Skeletal muscle cell (primary cell): ENCODE measurements around the gene SYF2.
"Not testable (repeated sequence)": the region's sequence is repeated elsewhere in the genome, so short reads cannot be mapped to it uniquely, and the experiment has no call there.

Source experiments
- DNase-seq: peaks from one replicate; pipeline ENCODE4 v3.0.0-alpha.2; 2010; ENCODE audit warnings: low read depth
- H3K4me3 ChIP-seq: 2 replicates; pipeline ENCODE4 v1.5.1; 2011; ENCODE audit warnings: low read depth, mild to moderate bottlenecking, control low read depth, low read length, moderate library complexity

SYF2 gene

DNA sequence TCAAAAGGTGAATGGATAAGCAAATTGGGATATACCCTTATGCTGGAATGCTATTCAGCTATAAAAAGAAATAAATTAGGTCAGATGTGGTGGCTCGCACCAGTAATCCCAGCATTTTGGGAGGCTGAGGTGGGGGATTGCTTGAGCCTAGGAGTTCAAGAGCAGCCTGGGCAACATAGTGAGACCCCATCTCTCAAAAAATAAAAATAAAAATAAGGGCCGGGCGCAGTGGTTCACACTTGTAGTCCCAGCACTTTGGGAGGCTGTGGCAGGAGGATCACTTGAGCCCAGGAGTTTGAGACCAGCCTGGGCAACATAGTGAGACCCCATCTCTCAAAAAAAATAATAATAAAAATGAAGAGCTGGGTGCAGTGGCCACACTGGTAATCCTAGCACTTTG lies 44.4 kb downstream of the SYF2 start:
- DNase-seq: not testable (repeated sequence)

DNA sequence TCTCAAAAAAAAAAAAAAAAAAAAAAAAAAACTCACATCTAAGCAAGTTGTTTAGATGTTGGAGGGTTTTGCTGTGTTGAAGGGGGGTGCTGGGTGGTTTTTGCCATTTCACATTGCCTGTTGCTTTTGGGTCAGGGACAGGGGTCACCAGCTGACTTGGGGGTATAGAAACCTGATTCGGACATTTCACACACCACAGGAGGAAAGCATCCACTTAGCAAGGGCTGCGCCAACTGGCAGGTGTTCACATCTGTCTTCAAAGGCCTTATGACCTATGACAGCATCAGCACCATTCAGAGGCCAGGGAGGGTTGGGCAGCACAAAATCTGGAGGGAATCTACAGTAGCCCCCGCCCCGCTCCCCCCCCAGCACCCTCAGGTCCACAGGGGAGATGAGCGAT lies 45.2 kb downstream of the SYF2 start:
- DNase-seq: no peak
- no peak overlapping the region for H3K4me3 ChIP-seq

More for the DNA sequence above, 44.4 kb downstream of the SYF2 start:
- H3K4me3 ChIP-seq: not testable (repeated sequence)

DNA sequence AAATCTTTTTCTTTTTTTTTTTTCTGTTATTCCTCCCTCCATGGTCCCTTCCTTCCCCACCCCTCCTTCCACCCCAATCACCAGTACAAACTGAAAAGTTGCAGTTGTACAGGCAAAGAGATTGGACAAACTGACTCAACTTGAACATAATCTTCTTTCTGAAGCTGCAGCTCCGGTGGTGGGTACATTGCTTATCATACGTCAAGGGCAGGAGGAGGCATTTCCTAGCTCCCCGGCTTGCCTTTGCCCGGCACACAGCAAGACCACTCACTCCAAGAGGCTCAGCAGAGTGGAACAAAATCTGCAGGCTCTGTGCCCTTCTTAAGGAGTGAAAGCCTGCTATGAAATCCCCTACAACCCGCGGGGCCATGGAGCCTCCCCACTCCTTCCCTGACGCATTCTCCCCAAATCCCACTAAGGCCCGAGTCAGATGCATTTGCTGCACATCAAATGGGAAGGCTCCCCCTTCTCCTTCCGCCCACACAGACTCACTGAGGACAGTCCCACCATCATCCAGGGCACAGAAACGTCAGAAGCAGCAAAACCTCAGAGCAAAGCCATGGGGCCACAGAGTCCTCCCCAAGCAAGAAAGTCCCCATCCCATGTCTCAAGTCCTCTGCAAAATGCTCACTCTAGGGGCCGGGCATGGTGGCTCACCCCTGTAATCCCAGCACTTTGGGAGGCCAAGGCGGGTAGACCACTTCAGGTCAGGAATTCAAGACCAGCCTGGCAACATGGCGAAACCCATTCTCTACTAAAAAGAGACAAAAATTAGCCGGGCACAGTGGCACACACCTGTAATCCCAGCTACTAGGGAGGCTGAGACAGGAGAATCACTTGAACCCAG lies 45.9 kb downstream of the SYF2 start:
- H3K4me3 ChIP-seq: no peak overlapping the region
- DNase-seq: no peak

DNA sequence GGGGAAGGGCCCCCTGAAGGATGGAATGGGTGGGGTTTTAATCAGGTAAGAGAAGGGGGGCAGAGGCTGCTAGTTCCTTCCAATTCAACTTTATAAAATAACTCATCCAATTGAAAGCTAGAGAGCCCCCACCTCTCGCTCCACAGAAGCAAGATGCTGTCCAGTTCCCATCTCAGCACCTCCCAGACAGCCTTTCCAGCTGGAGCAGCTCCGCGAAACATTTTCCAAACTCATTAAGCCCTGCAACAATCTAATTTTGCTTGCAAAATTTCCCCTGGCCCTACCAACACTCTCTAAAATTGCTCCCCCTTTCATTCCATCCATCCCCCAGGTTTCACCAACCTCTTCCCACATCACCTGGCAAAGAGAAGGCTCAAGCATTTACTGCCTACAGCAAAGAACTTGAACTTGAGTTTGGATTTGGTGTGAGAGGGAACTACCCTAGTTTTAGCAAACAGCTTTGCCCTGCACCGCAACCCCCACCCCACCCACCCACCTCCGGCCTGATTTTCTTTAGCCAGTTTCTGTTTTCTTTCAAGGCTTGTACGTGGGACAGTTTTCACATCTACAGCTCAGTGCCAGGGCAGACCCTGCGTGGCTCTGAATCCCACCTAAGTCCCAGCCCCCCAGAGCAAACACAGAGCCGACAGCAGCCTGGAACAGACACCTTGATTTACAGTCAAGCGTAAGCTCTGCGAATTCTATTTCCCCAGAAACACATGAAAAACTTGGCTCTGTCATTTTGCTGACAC lies 46.7 kb downstream of the SYF2 start:
- DNase-seq: no peak
- no peak overlapping the region for H3K4me3 ChIP-seq

DNA sequence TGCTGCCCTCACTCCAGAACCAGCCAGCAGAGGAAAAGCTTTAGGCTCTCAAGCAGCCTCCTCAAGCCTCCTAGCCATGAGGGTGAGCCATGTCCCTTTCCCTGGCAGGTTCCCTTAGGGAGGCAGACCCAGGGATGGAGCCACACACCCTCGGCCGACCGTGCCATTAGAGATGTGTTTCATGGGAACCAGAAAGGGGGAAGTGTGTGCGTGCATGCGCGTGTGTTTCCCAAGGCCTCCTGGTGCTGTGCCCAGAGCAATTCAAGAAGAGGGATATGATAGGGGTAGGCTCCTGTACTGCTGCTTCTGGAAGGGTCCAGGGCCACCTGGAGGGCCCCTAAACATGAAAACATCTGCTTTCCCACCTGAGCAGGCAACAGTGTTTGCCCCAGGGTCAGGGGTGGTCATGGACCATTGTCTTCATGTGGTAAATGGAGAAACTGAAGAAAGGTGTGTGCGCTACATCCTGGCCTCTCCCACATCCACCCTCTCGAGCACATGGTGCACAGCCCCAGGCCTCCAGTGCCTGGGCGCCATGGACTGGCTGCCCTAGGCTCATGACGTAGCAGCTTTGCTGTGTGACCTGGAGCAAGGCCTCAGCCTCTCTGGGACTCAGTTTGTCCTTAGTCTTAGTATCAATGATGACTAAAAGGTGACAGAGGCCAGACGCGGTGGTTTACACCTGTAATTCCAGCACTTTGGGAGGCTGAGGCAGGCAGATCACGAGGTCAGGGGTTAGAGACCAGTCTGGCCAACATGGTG lies 48.1 kb downstream of the SYF2 start:
- no peak for DNase-seq
- H3K4me3 ChIP-seq: no peak overlapping the region

DNA sequence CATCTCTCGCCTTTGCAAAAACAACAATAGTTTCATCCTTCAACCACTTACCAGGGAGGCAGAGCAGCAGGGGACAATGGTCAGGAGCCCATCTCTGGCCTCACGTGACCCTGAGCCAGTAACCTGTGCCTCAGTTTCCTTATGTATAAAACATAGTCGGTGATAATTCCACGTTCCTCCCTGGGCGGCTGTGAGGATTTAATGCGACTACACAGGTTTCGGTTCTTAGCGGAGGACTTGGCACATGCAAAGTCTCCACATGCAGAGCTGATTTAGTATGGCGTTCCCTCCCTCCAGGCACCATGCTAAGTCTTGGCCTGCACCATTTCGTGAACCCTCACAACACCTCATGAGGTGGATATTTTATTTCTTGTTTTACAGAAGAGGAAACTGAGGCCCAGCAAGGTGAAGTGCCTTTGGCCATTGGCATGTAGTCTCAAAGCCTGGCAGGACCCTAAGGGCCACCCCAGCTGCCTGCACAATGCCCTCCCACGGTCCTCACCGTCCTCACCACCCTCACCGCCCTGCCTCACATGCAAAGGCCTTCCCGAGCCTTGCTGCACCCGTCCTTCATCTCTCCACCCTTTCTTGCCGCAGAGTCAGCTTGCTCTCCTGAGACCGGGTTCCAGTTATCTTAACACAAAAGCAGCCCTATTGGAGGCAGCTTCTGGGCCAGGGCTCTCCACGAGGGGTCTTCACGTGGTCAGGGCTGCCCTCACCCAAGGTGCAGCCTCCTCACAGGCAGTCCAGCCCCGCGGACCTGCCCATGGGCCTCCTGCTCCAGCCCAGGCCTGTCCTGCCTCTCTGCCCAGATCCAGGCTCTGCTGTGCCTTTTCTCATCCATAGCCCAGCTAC lies 48.9 kb downstream of the SYF2 start:
- no peak for DNase-seq
- H3K4me3 ChIP-seq: no peak overlapping the region

DNA sequence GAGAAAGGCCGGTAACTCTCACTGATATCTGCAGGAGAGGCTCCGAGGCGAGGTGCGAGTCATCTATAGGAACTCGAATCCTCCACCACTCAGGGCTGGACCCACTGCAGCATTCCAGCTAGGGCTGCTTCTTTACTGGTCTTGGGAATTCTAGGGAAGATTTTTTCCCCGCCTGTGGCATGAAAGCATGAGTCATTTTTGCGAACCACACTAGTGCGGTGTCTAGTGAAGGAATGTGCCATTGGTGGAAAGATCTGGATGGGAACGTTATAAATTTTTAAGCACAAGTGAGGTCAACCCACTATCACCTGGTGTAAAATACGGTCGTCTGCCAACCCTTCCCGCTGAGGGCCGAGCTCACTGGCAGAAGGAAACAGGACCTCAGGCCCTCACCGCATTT lies 49.7 kb downstream of the SYF2 start:
- no peak for DNase-seq

DNA sequence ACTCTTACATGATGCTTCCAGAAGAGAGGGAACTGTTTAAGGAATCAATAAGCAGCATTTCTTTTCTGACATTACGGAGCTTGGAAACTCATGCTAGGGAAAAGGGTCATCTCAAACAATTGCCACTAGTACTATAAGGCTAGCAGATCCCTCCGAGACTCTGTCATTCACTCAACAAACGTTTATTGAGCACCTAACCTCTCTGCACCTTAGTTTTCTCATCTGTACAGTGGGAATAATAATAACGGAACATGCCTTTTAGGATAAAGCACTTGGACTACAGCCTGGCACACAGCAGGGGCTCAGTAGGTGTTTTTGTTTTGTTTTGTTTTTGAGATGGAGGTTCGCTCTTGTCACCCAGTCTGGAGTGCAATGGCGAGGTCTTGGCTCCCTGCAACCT lies 51.3 kb downstream of the SYF2 start:
- H3K4me3 ChIP-seq: no peak overlapping the region
- no peak for DNase-seq

More for the DNA sequence above, 49.7 kb downstream of the SYF2 start:
- H3K4me3 ChIP-seq: no peak overlapping the region

DNA sequence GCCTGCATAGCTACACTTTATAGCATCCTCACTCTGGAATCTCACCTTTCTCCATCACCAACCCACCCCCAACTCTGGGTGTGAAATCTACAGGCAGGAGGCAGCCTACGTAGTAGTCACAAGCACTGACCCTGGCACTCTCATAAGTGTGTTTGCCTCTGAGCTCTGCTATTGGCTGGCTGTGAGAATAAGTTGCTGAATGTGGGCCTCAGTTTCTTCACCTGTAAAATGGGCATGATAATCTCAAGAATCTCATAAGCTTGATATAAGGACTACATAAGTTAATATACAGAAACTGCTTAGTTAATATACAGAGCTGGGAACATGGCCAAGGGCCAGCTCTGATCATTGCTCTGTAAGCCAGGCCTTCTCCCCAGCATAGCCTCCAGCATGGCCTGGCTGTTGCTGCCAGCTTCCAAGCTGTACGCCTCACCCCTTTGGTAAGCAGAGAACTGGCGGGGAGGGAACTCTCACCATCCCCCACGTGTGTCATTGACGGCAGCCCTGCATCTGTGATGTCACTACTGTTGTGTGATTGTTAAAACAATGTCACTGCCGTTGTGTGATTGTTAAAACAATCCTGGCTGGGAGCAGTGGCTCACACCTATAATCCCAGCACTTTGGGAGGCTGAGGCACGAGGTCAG lies 53.3 kb downstream of the SYF2 start:
- DNase-seq: no peak
- no peak overlapping the region for H3K4me3 ChIP-seq

DNA sequence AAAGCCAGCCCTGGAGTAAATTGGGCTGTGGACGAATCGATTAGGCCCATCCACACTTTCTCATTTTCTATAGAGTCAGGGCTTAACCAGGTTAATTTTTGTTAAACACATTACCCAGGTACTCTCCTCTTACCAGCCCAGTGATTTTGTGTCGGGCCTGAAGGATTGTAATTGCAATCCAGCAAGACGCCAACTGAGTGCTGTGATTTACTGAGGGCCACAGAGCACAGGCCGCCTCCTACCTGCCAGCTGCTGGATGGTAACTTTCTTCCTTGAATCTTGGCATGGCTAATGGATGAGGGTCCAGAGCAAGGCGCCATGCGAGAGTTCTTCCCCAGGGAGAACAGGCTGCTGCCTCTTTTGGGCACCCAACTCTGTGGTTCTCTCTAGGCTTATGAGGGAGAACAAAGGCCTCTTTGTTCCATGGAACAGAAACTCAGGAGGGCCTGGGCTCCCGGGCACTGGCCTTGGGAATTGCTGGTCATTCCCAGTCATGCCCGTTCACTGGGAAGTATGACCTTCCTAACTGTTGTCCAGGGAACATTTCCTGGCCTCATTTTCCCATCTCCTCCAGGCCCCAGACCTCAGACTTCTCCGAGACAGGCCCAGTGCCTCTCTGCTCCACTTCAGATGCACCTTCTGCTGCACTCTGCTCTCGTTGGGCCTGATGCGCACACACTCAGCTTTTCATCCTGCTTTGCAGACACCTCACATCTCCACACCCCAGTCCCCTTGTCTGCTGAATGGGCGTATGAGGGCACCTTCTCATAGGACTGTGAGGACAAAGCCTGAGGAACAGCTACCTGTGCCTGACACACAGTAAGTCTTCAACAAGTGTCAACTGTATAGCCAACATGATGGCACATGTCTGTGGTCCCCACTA lies 57.3 kb downstream of the SYF2 start:
- no peak for DNase-seq
- no peak overlapping the region for H3K4me3 ChIP-seq

DNA sequence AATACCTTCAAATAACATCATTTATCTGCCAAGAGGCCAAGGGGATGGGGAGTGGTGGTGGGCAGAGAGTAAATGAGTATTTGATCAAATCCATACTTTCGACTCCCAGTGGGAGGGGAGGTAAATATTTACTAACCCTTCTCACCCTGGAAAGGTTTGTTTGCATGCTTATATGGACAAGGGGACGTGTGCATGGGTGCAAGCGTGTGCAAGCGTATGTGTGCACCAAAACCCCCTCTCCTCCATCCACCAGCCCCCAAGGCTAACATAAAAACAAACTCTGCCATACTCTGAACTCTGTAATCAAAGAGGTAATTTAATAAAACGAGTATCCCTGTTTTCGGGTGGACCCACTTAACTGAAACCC lies 58.0 kb downstream of the SYF2 start:
- no peak for DNase-seq
- no peak overlapping the region for H3K4me3 ChIP-seq

DNA sequence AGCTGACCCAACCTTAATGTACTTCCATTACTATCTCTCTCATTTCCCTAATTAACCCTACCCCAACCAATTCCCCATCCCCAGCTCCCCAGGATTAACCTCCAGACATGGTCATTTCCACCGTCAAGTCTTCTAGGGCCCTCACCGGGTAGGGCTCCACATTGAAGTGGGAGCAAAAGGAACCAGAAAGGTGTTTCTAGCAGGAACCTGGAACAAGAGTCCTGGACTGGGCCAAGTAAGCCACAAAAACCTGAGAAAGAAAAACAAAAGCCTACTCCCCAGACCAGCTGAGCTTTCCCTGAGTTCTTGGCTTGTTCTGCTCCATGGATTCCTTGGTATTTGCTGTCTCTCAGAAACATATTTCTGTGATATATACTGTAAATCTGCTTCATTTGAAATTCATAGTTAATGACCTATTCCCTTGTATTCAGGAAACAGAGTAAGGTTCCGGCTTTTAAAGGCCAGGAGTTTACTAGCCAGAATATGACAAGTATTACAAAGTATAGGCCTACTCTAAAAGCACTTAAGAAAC lies 58.4 kb downstream of the SYF2 start:
- DNase-seq: no peak
- H3K4me3 ChIP-seq: no peak overlapping the region
